Forelimb muscle (tissue), 1 donor: ENCODE results near the gene HEPH. TPM values are rescaled to one million over a fixed set of nuclear protein-coding genes. Genes with fewer than 3 reads are reported as not detected.
A peak's percentile ranks its signal among the peaks of the same experiment; 100 is the strongest.
"Not testable (repeated sequence)": the region's sequence is repeated elsewhere in the genome, so short reads cannot be mapped to it uniquely, and the experiment has no call there.

Source experiments
- DNase-seq: peaks from one replicate; pipeline ENCODE4 v3.0.0-alpha.2; 2013; ENCODE audit warnings: low read depth
- polyA plus RNA-seq: library from polyadenylated mRNA; unstranded; fragments of 120-200 nt; gene quantifications from one replicate; pipeline ENCODE4 v1.2.1, GENCODE V29; 2013; ENCODE audit not compliant: insufficient read length

Gene HEPH
- polyA plus RNA-seq, 1 donor: 3.8 TPM

GRCh38 chrX:66200855-66201795, 37.1 kb downstream of the HEPH start:
- peak; percentile 1 for DNase-seq

- no peak for DNase-seq
These were observed 39.1 kb downstream of the HEPH start for GRCh38 chrX:66203114-66203513.

GRCh38 chrX:66221856-66222255, 57.8 kb downstream of the HEPH start:
- no peak for DNase-seq

- no peak for DNase-seq
These were observed 68.2 kb downstream of the HEPH start for GRCh38 chrX:66232296-66232695.

GRCh38 chrX:66233209-66233608, 69.2 kb downstream of the HEPH start:
- DNase-seq: no peak

- not testable (repeated sequence) for DNase-seq
These were observed 69.9 kb downstream of the HEPH start for GRCh38 chrX:66233904-66234303.

GRCh38 chrX:66255359-66255967, 91.4 kb downstream of the HEPH start:
- DNase-seq: no peak

- no peak for DNase-seq
These were observed 98.8 kb downstream of the HEPH start for GRCh38 chrX:66262807-66263206.

Other genes starting within 250 kb of the HEPH start
- 12.1 TPM for gene VSIG4, start 124.2 kb upstream of the HEPH start, polyA plus RNA-seq